NCI-H187 treated with DMSO at 0.1 percent for 48 hours (cell line): ENCODE results near the gene RIN3.

Source experiments
- DNase-seq: peaks from one replicate; lab custom pipeline; 2025; lab: John Stamatoyannopoulos, UW

The RIN3 gene

GRCh38 chr14:92511453-92512238 lies 1.9 kb upstream of the RIN3 start:
- no peak for DNase-seq

- DNase-seq = no peak
These were observed 776 bp upstream of the RIN3 start for GRCh38 chr14:92512807-92513203.

- DNase-seq = no peak
These were observed 624 bp downstream of the RIN3 start for GRCh38 chr14:92513966-92514843.

- DNase-seq = no peak
These were observed 1.4 kb downstream of the RIN3 start for GRCh38 chr14:92514844-92515514.

- no peak for DNase-seq
These were observed 2.2 kb downstream of the RIN3 start for GRCh38 chr14:92515546-92516343.

GRCh38 chr14:92516344-92516965 lies 2.9 kb downstream of the RIN3 start:
- no peak for DNase-seq

GRCh38 chr14:92516966-92517506 lies 3.5 kb downstream of the RIN3 start:
- DNase-seq = no peak

GRCh38 chr14:92517761-92518160 lies 4.2 kb downstream of the RIN3 start:
- no peak for DNase-seq

- no peak for DNase-seq
These were observed 5.9 kb downstream of the RIN3 start for GRCh38 chr14:92519246-92520101.

GRCh38 chr14:92520102-92521057 lies 6.8 kb downstream of the RIN3 start:
- no peak for DNase-seq

- no peak for DNase-seq
These were observed 7.5 kb downstream of the RIN3 start for GRCh38 chr14:92521058-92521415.

GRCh38 chr14:92523752-92524151 lies 10.2 kb downstream of the RIN3 start:
- no peak for DNase-seq

GRCh38 chr14:92524602-92525185 lies 11.1 kb downstream of the RIN3 start:
- DNase-seq = no peak

GRCh38 chr14:92525322-92526095 lies 11.9 kb downstream of the RIN3 start:
- DNase-seq = no peak

- DNase-seq = no peak
These were observed 14.1 kb downstream of the RIN3 start for GRCh38 chr14:92527721-92528120.

GRCh38 chr14:92528486-92529100 lies 15.0 kb downstream of the RIN3 start:
- DNase-seq = no peak

GRCh38 chr14:92529903-92530302 lies 16.3 kb downstream of the RIN3 start:
- DNase-seq = no peak
